Mesendoderm (in vitro differentiated cells): Measurements from ENCODE around the gene SERPINA1.
"Not testable (repeated sequence)": the region's sequence is repeated elsewhere in the genome, so short reads cannot be mapped to it uniquely, and the experiment has no call there.

Experiments
- DNase-seq: peaks from one replicate; pipeline ENCODE4 v3.0.0; 2013
- H2AK5ac ChIP-seq: 2 replicates; pipeline ENCODE4 v1.6.1; 2013; ENCODE audit warnings: low read length, inconsistent platforms
- H2BK120ac ChIP-seq: 2 replicates; pipeline ENCODE4 v1.6.1; 2013; ENCODE audit warnings: low read depth, mild to moderate bottlenecking, low read length, moderate library complexity, mixed read lengths
- H2BK15ac ChIP-seq: replicated peaks from 2 replicates; pipeline ENCODE4 v1.6.1; 2013; ENCODE audit warnings: low read depth, mild to moderate bottlenecking, moderate library complexity
- H2BK5ac ChIP-seq: 2 replicates; pipeline ENCODE4 v1.6.1; 2013; ENCODE audit warnings: low read length, inconsistent platforms
- H3K18ac ChIP-seq: 2 replicates; pipeline ENCODE4 v1.6.1; 2013; ENCODE audit warnings: mild to moderate bottlenecking, low read length, mixed read lengths
- H3K23ac ChIP-seq: one replicate; pipeline ENCODE4 v1.6.1; 2013; ENCODE audit warnings: low read length
- H3K27ac ChIP-seq: 2 replicates; pipeline ENCODE4 v1.5.1; 2013; ENCODE audit warnings: low read depth, mild to moderate bottlenecking, inconsistent platforms, low read length, moderate library complexity
- H3K27me3 ChIP-seq: 2 replicates; pipeline ENCODE4 v1.6.1; 2013; ENCODE audit warnings: low read length, control low read depth, mild to moderate bottlenecking, inconsistent platforms; ENCODE audit not compliant: insufficient read depth, poor library complexity
- H3K36me3 ChIP-seq: 2 replicates; pipeline ENCODE4 v1.6.1; 2013; ENCODE audit warnings: low read length, inconsistent platforms; ENCODE audit not compliant: control insufficient read depth, insufficient read depth
- H3K4ac ChIP-seq: one replicate; pipeline ENCODE4 v1.6.1; 2013; ENCODE audit warnings: low read depth, mild to moderate bottlenecking, low read length, moderate library complexity
- H3K4me1 ChIP-seq: 2 replicates; pipeline ENCODE4 v1.6.1; 2013; ENCODE audit warnings: low read depth, low read length, inconsistent platforms; ENCODE audit not compliant: control insufficient read depth
- H3K4me2 ChIP-seq: 2 replicates; pipeline ENCODE4 v1.6.1; 2013; ENCODE audit warnings: low read length
- H3K4me3 ChIP-seq: 2 replicates; pipeline ENCODE4 v1.5.1; 2013; ENCODE audit warnings: mild to moderate bottlenecking, low read length
- H3K56ac ChIP-seq: one replicate; pipeline ENCODE4 v1.6.1; 2013; ENCODE audit warnings: low read length
- H3K79me1 ChIP-seq: 2 replicates; pipeline ENCODE4 v1.6.1; 2013; ENCODE audit warnings: low read length, inconsistent platforms
- H3K79me2 ChIP-seq: 2 replicates; pipeline ENCODE4 v1.6.1; 2013; ENCODE audit warnings: mild to moderate bottlenecking, low read length; ENCODE audit not compliant: control insufficient read depth, insufficient read depth
- H3K9ac ChIP-seq: 2 replicates; pipeline ENCODE4 v1.6.1; 2013; ENCODE audit warnings: low read length, inconsistent platforms
- H4K5ac ChIP-seq: one replicate; pipeline ENCODE4 v1.6.1; 2013; ENCODE audit warnings: low read length
- H4K8ac ChIP-seq: one replicate; pipeline ENCODE4 v1.6.1; 2013; ENCODE audit warnings: low read depth, mild to moderate bottlenecking, control low read depth, low read length, moderate library complexity
- WGBS: extraction: QIAGEN DNeasy Blood & Tissue Kit; methylation state at CpG from one replicate; pipeline ENCODE4 v1.1.7; 2013; ENCODE audit warnings: low lambda C conversion rate, missing lambda C conversion rate; ENCODE audit not compliant: insufficient coverage; ENCODE audit errors: extremely low coverage; 5-methylcytosine and 5-hydroxymethylcytosine counted together

Gene SERPINA1

GRCh38 chr14:94356379-94357056 is 31.9 kb downstream of the SERPINA1 start:
- H2BK15ac ChIP-seq = no peak overlapping the region
- DNase-seq = peak; percentile 21
- no peaks in the 10 kb centered on the region for H3K79me2 ChIP-seq
- H3K4me1 ChIP-seq = no peaks in the 10 kb centered on the region
- no peak overlapping the region for H2BK5ac ChIP-seq
- no peak overlapping the region for H3K23ac ChIP-seq
- no peak overlapping the region for H3K56ac ChIP-seq
- no peak overlapping the region for H3K27ac ChIP-seq
- no peak overlapping the region for H2AK5ac ChIP-seq
- no peaks in the 10 kb centered on the region for H3K27me3 ChIP-seq
- no peak overlapping the region for H3K4ac ChIP-seq
- no peak overlapping the region for H3K9ac ChIP-seq
- WGBS = no CpG with 5 or more reads among the region's 5 CpGs
- no peak overlapping the region for H3K4me3 ChIP-seq
- H3K4me2 ChIP-seq = no peak overlapping the region
- H3K79me1 ChIP-seq = no peaks in the 10 kb centered on the region
- H4K8ac ChIP-seq = no peak overlapping the region
- no peaks in the 10 kb centered on the region for H3K36me3 ChIP-seq
- no peak overlapping the region for H3K18ac ChIP-seq
- no peak overlapping the region for H2BK120ac ChIP-seq
- no peak overlapping the region for H4K5ac ChIP-seq

GRCh38 chr14:94355191-94355794 is 33.1 kb downstream of the SERPINA1 start:
- no peak overlapping the region for H3K4me3 ChIP-seq

GRCh38 chr14:94354638-94355185 is 33.7 kb downstream of the SERPINA1 start:
- Histone ChIP-seq H3K4ac (no peak overlapping the region), H3K23ac (no peak overlapping the region), H4K5ac (no peak overlapping the region), H3K18ac (no peak overlapping the region), H3K4me3 (no peak overlapping the region), H2BK120ac (no peak overlapping the region), H3K4me1 (no peaks in the 10 kb centered on the region), H3K9ac (no peak overlapping the region), H2AK5ac (no peak overlapping the region), H2BK15ac (no peak overlapping the region), H3K79me2 (no peaks in the 10 kb centered on the region), H3K79me1 (no peaks in the 10 kb centered on the region), H2BK5ac (no peak overlapping the region), H3K36me3 (no peaks in the 10 kb centered on the region), H3K4me2 (no peak overlapping the region), H3K27me3 (no peaks in the 10 kb centered on the region), H3K56ac (no peak overlapping the region), H3K27ac (no peak overlapping the region), H4K8ac (no peak overlapping the region)
- no CpG with 5 or more reads among the region's 3 CpGs for WGBS
- DNase-seq = no peak

More at GRCh38 chr14:94355191-94355794, 33.1 kb downstream of the SERPINA1 start:
- H3K4ac ChIP-seq = no peak overlapping the region
- no peak overlapping the region for H2BK120ac ChIP-seq
- H3K79me2 ChIP-seq = no peaks in the 10 kb centered on the region
- H3K79me1 ChIP-seq = no peaks in the 10 kb centered on the region
- H3K18ac ChIP-seq = no peak overlapping the region
- no peak overlapping the region for H3K27ac ChIP-seq
- no peak overlapping the region for H4K5ac ChIP-seq
- DNase-seq = peak; percentile 77
- no peak overlapping the region for H3K9ac ChIP-seq
- H3K4me1 ChIP-seq = no peaks in the 10 kb centered on the region
- no CpG with 5 or more reads among the region's 15 CpGs for WGBS
- H3K36me3 ChIP-seq = no peaks in the 10 kb centered on the region
- no peak overlapping the region for H3K4me2 ChIP-seq
- no peak overlapping the region for H3K56ac ChIP-seq
- no peak overlapping the region for H2BK5ac ChIP-seq
- no peak overlapping the region for H2BK15ac ChIP-seq
- no peak overlapping the region for H3K23ac ChIP-seq
- no peak overlapping the region for H4K8ac ChIP-seq
- H3K27me3 ChIP-seq = no peaks in the 10 kb centered on the region
- no peak overlapping the region for H2AK5ac ChIP-seq

- H3K79me2 ChIP-seq, H2AK5ac ChIP-seq, H2BK120ac ChIP-seq, DNase-seq, H4K5ac ChIP-seq, H2BK15ac ChIP-seq, H3K18ac ChIP-seq, H3K9ac ChIP-seq, H3K4me3 ChIP-seq, H3K27ac ChIP-seq, H2BK5ac ChIP-seq, H3K23ac ChIP-seq, H4K8ac ChIP-seq, H3K56ac ChIP-seq, H3K4me2 ChIP-seq, H3K4ac ChIP-seq, H3K36me3 ChIP-seq, H3K27me3 ChIP-seq, H3K79me1 ChIP-seq, H3K4me1 ChIP-seq: not testable (repeated sequence)
- WGBS = no CpG with 5 or more reads among the region's 8 CpGs
These were observed 34.2 kb downstream of the SERPINA1 start for GRCh38 chr14:94354190-94354589.

GRCh38 chr14:94349276-94349675 is 39.1 kb downstream of the SERPINA1 start:
- no peak overlapping the region for H2AK5ac ChIP-seq
- H2BK15ac ChIP-seq = no peak overlapping the region
- no peak overlapping the region for H4K5ac ChIP-seq
- H3K4ac ChIP-seq = no peak overlapping the region
- H3K4me1 ChIP-seq = no peaks in the 10 kb centered on the region
- no peak overlapping the region for H2BK120ac ChIP-seq
- no peak overlapping the region for H3K4me3 ChIP-seq
- no peak overlapping the region for H3K4me2 ChIP-seq
- no peaks in the 10 kb centered on the region for H3K36me3 ChIP-seq
- H4K8ac ChIP-seq = no peak overlapping the region
- H3K23ac ChIP-seq = no peak overlapping the region
- no peak overlapping the region for H3K18ac ChIP-seq
- H3K79me1 ChIP-seq = no peaks in the 10 kb centered on the region
- no peaks in the 10 kb centered on the region for H3K27me3 ChIP-seq
- no CpG with 5 or more reads among the region's 7 CpGs for WGBS
- no peak for DNase-seq
- no peak overlapping the region for H2BK5ac ChIP-seq
- H3K27ac ChIP-seq = no peak overlapping the region
- no peaks in the 10 kb centered on the region for H3K79me2 ChIP-seq
- H3K9ac ChIP-seq = no peak overlapping the region
- no peak overlapping the region for H3K56ac ChIP-seq
